SK-N-SH treated with all-trans-retinoic acid at 6 μM for 48 hours (cell line): ENCODE results near the gene TMEM141.

Experiments used
- CSRNP3 ChIP-seq: fragments of 250-450 bp; sonication (Bioruptor Pico); IDR thresholded peaks from 2 replicates; pipeline ENCODE4 v1.5.1; 2021; ENCODE audit warnings: mild to moderate bottlenecking, moderate library complexity
- PATZ1 ChIP-seq: fragments of 250-450 bp; sonication (Bioruptor Pico); IDR thresholded peaks from 2 replicates; pipeline ENCODE4 v1.8.0; 2020; ENCODE audit warnings: mild to moderate bottlenecking, moderate library complexity, borderline replicate concordance
- ZC3H10 ChIP-seq: fragments of 250-450 bp; sonication (Bioruptor Pico); IDR thresholded peaks from 2 replicates; pipeline ENCODE4 v1.5.1; 2021; ENCODE audit warnings: mild to moderate bottlenecking, moderate library complexity

- TF ChIP-seq ZC3H10 (CRISPR knock-in tag) (no peak), PATZ1 (no peak), CSRNP3 (CRISPR knock-in tag) (no peak)
Measured at GRCh38 chr9:136828474-136829140, 37.5 kb downstream of the TMEM141 start.
